ENCODE measurements around the gene FHL5.

Gene FHL5

GRCh38 chr6:96542702-96543101 is 20.2 kb upstream of the FHL5 start:
- Histone ChIP-seq H2BK5ac (ENCODE audit: low read depth, low read length, poor library complexity) (no peak overlapping the region), H3K23ac (ENCODE audit: low read length) (no peak overlapping the region), H3K18ac (ENCODE audit: low read length) (no peak overlapping the region), H4K12ac (ENCODE audit: low read depth, low read length) (no peak overlapping the region), H2AFZ (ENCODE audit: insufficient read depth, low read length, poor library complexity) (no peak overlapping the region), H3K9ac (ENCODE audit: low read length) (no peak overlapping the region), H3K14ac (ENCODE audit: low read length) (no peak overlapping the region), H3K27ac (ENCODE audit: low read depth, low read length) (no peak overlapping the region), H3K4me2 (ENCODE audit: low read length) (no peak overlapping the region), H2AK5ac (ENCODE audit: low read length) (no peak overlapping the region), H3K4me1 (ENCODE audit: control insufficient read depth in 1 of 2, insufficient read depth in 2 of 2, low read length in 2 of 2) (no peaks in the 10 kb centered on the region), H3K79me2 (ENCODE audit: control insufficient read depth, insufficient read depth, low read length, poor library complexity) (no peaks in the 10 kb centered on the region), H4K91ac (ENCODE audit: low read depth, low read length) (no peak overlapping the region), H3K36me3 (ENCODE audit: control insufficient read depth in 1 of 2, insufficient read depth in 2 of 2, low read length in 2 of 2) (peaks cover 0 to 6% of the 10 kb centered on the region in 2 experiments), H2BK12ac (ENCODE audit: low read length) (no peak overlapping the region), H4K8ac (ENCODE audit: low read depth, low read length) (no peak overlapping the region), H2BK120ac (ENCODE audit: insufficient read depth, low read length, poor library complexity) (no peak overlapping the region), H3K4ac (ENCODE audit: low read depth, low read length) (no peak overlapping the region), H3K4me3 (ENCODE audit: low read depth, low read length) (no peak overlapping the region), H3K79me1 (ENCODE audit: low read length) (no peaks in the 10 kb centered on the region), H3K9me3 (ENCODE audit: insufficient read depth, low read depth, low read length) (no peaks in the 10 kb centered on the region), H3K27me3 (ENCODE audit: insufficient read depth, low read length) (no peaks in the 10 kb centered on the region)
- peak in 1 of 2 donors; percentile 12 for DNase-seq

GRCh38 chr6:96545882-96546281 is 17.0 kb upstream of the FHL5 start:
- no peak overlapping the region for H3K27ac ChIP-seq (ENCODE audit: low read depth, low read length)
- no peak for DNase-seq
- no peaks in the 10 kb centered on the region for H3K79me2 ChIP-seq (ENCODE audit: control insufficient read depth, insufficient read depth, low read length, poor library complexity)
- peaks cover 0 to 12% of the 10 kb centered on the region in 2 experiments for H3K36me3 ChIP-seq (ENCODE audit: control insufficient read depth in 1 of 2, insufficient read depth in 2 of 2, low read length in 2 of 2)
- no peak overlapping the region for H3K4me3 ChIP-seq (ENCODE audit: low read depth, low read length)
- H3K9ac ChIP-seq (ENCODE audit: low read length) = no peak overlapping the region
- no peak overlapping the region for H2BK5ac ChIP-seq (ENCODE audit: low read depth, low read length, poor library complexity)
- H3K9me3 ChIP-seq (ENCODE audit: insufficient read depth, low read depth, low read length) = no peaks in the 10 kb centered on the region
- no peak overlapping the region for H4K91ac ChIP-seq (ENCODE audit: low read depth, low read length)
- H3K4me2 ChIP-seq (ENCODE audit: low read length) = no peak overlapping the region
- no peak overlapping the region for H2AK5ac ChIP-seq (ENCODE audit: low read length)
- H4K12ac ChIP-seq (ENCODE audit: low read depth, low read length) = no peak overlapping the region
- H2BK12ac ChIP-seq (ENCODE audit: low read length) = no peak overlapping the region
- no peak overlapping the region for H3K14ac ChIP-seq (ENCODE audit: low read length)
- no peak overlapping the region for H3K23ac ChIP-seq (ENCODE audit: low read length)
- no peaks in the 10 kb centered on the region for H3K79me1 ChIP-seq (ENCODE audit: low read length)
- no peak overlapping the region for H3K4ac ChIP-seq (ENCODE audit: low read depth, low read length)
- H3K18ac ChIP-seq (ENCODE audit: low read length) = no peak overlapping the region
- H2AFZ ChIP-seq (ENCODE audit: insufficient read depth, low read length, poor library complexity) = no peak overlapping the region
- H4K8ac ChIP-seq (ENCODE audit: low read depth, low read length) = no peak overlapping the region
- H3K27me3 ChIP-seq (ENCODE audit: insufficient read depth, low read length) = no peaks in the 10 kb centered on the region
- no peaks in the 10 kb centered on the region for H3K4me1 ChIP-seq (ENCODE audit: control insufficient read depth in 1 of 2, insufficient read depth in 2 of 2, low read length in 2 of 2)
- no CpG with 5 or more reads among the region's 3 CpGs for WGBS (ENCODE audit: extremely low coverage, insufficient coverage, insufficient read length)
- H2BK120ac ChIP-seq (ENCODE audit: insufficient read depth, low read length, poor library complexity) = no peak overlapping the region

GRCh38 chr6:96547654-96548053 is 15.3 kb upstream of the FHL5 start:
- Histone ChIP-seq H3K4ac (ENCODE audit: low read depth, low read length) (no peak overlapping the region), H2BK120ac (ENCODE audit: insufficient read depth, low read length, poor library complexity) (no peak overlapping the region), H3K27me3 (ENCODE audit: insufficient read depth, low read length) (no peaks in the 10 kb centered on the region), H3K36me3 (ENCODE audit: control insufficient read depth in 1 of 2, insufficient read depth in 2 of 2, low read length in 2 of 2) (peaks cover 0 to 14% of the 10 kb centered on the region in 2 experiments), H3K27ac (ENCODE audit: low read depth, low read length) (no peak overlapping the region), H3K79me2 (ENCODE audit: control insufficient read depth, insufficient read depth, low read length, poor library complexity) (no peaks in the 10 kb centered on the region), H3K9me3 (ENCODE audit: insufficient read depth, low read depth, low read length) (no peaks in the 10 kb centered on the region), H4K91ac (ENCODE audit: low read depth, low read length) (no peak overlapping the region), H3K9ac (ENCODE audit: low read length) (no peak overlapping the region), H3K14ac (ENCODE audit: low read length) (no peak overlapping the region), H2BK5ac (ENCODE audit: low read depth, low read length, poor library complexity) (no peak overlapping the region), H4K8ac (ENCODE audit: low read depth, low read length) (no peak overlapping the region), H3K4me1 (ENCODE audit: control insufficient read depth in 1 of 2, insufficient read depth in 2 of 2, low read length in 2 of 2) (no peaks in the 10 kb centered on the region), H3K79me1 (ENCODE audit: low read length) (no peaks in the 10 kb centered on the region), H2AK5ac (ENCODE audit: low read length) (no peak overlapping the region), H3K18ac (ENCODE audit: low read length) (no peak overlapping the region), H3K23ac (ENCODE audit: low read length) (no peak overlapping the region), H3K4me2 (ENCODE audit: low read length) (no peak overlapping the region), H3K4me3 (ENCODE audit: low read depth, low read length) (no peak overlapping the region), H2AFZ (ENCODE audit: insufficient read depth, low read length, poor library complexity) (no peak overlapping the region), H2BK12ac (ENCODE audit: low read length) (no peak overlapping the region), H4K12ac (ENCODE audit: low read depth, low read length) (no peak overlapping the region)
- no peak for DNase-seq
- no CpG with 5 or more reads among the region's 4 CpGs for WGBS (ENCODE audit: extremely low coverage, insufficient coverage, insufficient read length)

- H3K18ac ChIP-seq (ENCODE audit: low read length) = no peak overlapping the region
- no peak overlapping the region for H3K4me3 ChIP-seq (ENCODE audit: low read depth, low read length)
- no peak for DNase-seq
- no peak overlapping the region for H2BK5ac ChIP-seq (ENCODE audit: low read depth, low read length, poor library complexity)
- no peaks in the 10 kb centered on the region for H3K79me1 ChIP-seq (ENCODE audit: low read length)
- H3K36me3 ChIP-seq (ENCODE audit: control insufficient read depth in 1 of 2, insufficient read depth in 2 of 2, low read length in 2 of 2) = peaks cover 0 to 22% of the 10 kb centered on the region in 2 experiments
- no peak overlapping the region for H2AFZ ChIP-seq (ENCODE audit: insufficient read depth, low read length, poor library complexity)
- no peaks in the 10 kb centered on the region for H3K27me3 ChIP-seq (ENCODE audit: insufficient read depth, low read length)
- no peaks in the 10 kb centered on the region for H3K79me2 ChIP-seq (ENCODE audit: control insufficient read depth, insufficient read depth, low read length, poor library complexity)
- WGBS (ENCODE audit: extremely low coverage, insufficient coverage, insufficient read length) = no CpG with 5 or more reads among the region's 4 CpGs
- no peak overlapping the region for H2AK5ac ChIP-seq (ENCODE audit: low read length)
- H3K4ac ChIP-seq (ENCODE audit: low read depth, low read length) = no peak overlapping the region
- H3K14ac ChIP-seq (ENCODE audit: low read length) = no peak overlapping the region
- no peak overlapping the region for H3K23ac ChIP-seq (ENCODE audit: low read length)
- no peak overlapping the region for H3K27ac ChIP-seq (ENCODE audit: low read depth, low read length)
- H3K4me2 ChIP-seq (ENCODE audit: low read length) = no peak overlapping the region
- no peak overlapping the region for H4K8ac ChIP-seq (ENCODE audit: low read depth, low read length)
- H4K91ac ChIP-seq (ENCODE audit: low read depth, low read length) = no peak overlapping the region
- no peak overlapping the region for H3K9ac ChIP-seq (ENCODE audit: low read length)
- H2BK12ac ChIP-seq (ENCODE audit: low read length) = no peak overlapping the region
- H3K9me3 ChIP-seq (ENCODE audit: insufficient read depth, low read depth, low read length) = no peaks in the 10 kb centered on the region
- H3K4me1 ChIP-seq (ENCODE audit: control insufficient read depth in 1 of 2, insufficient read depth in 2 of 2, low read length in 2 of 2) = no peaks in the 10 kb centered on the region
- no peak overlapping the region for H2BK120ac ChIP-seq (ENCODE audit: insufficient read depth, low read length, poor library complexity)
- no peak overlapping the region for H4K12ac ChIP-seq (ENCODE audit: low read depth, low read length)
Observed at GRCh38 chr6:96554558-96554957, 8.4 kb upstream of the FHL5 start.
